IMR-90 (cell line): ENCODE results near the gene DNAI2.

Experiments used
- CEBPB ChIP-seq: IDR thresholded peaks from 2 replicates; pipeline ENCODE4 v1.6.1; 2012; ENCODE audit warnings: low read depth, low read length, improper control_type of control experiment
- FOS ChIP-seq: fragments of 150-350 bp; IDR thresholded peaks from 2 replicates; pipeline ENCODE4 v1.6.1; 2016; ENCODE audit warnings: low read depth, low read length
- MAFK ChIP-seq: IDR thresholded peaks from 2 replicates; pipeline ENCODE4 v1.6.1; 2012; ENCODE audit warnings: low read depth, low read length, improper control_type of control experiment
- MAZ ChIP-seq: IDR thresholded peaks from 2 replicates; pipeline ENCODE4 v1.6.1; 2012; ENCODE audit warnings: low read depth, mild to moderate bottlenecking, low read length, improper control_type of control experiment, moderate library complexity, borderline replicate concordance
- POLR2A ChIP-seq: IDR thresholded peaks from 2 replicates; pipeline ENCODE4 v1.6.1; 2012; ENCODE audit warnings: mild to moderate bottlenecking, low read depth, low read length
- RAD21 ChIP-seq: IDR thresholded peaks from 2 replicates; pipeline ENCODE4 v1.6.1; 2012; ENCODE audit warnings: low read length, improper control_type of control experiment
- RCOR1 ChIP-seq: IDR thresholded peaks from 2 replicates; pipeline ENCODE4 v1.6.1; 2012; ENCODE audit warnings: mild to moderate bottlenecking, low read length, improper control_type of control experiment; ENCODE audit not compliant: insufficient replicate concordance
- SMC3 ChIP-seq: fragments of 150-350 bp; IDR thresholded peaks from 2 replicates; pipeline ENCODE4 v1.6.1; 2016; ENCODE audit warnings: low read depth, mild to moderate bottlenecking, antibody characterized with exemption, low read length, moderate library complexity
- TF ChIP-seq, protein P1 (sequence below): conservative IDR thresholded peaks from 2 replicates; pipeline ENCODE4 v1.5.1; 2012; ENCODE audit warnings: mild to moderate bottlenecking, low read depth, low read length, improper control_type of control experiment
- TF ChIP-seq, protein P2 (sequence below): fragments of 150-350 bp; IDR thresholded peaks from 2 replicates; pipeline ENCODE4 v1.6.1; 2017; ENCODE audit warnings: mild to moderate bottlenecking, antibody characterized with exemption, low read length, low read depth

DNA sequence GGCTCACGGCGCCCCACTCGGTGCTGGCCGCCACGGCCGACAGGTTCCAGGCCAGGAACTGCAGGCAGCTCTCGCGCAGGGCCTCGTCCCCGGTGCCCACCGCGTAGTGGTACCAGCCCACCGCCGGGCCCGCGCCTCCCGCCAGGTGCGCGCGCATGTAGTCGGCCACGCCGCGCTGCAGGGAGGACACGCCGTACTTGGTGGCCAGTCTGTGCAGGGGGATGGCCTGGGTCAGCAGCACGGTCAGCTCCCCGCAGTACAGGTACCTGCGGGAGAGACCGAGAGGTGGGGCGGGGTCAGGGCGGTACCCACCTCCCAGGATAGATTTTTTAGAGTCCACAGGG is 83.4 kb downstream of the DNAI2 start:
- no peak for TF ChIP-seq MAZ
- TF ChIP-seq MAFK = no peak
- no peak for TF ChIP-seq RAD21
- TF ChIP-seq POLR2A = no peak
- no peak for TF ChIP-seq CEBPB
- TF ChIP-seq, protein P1, sequence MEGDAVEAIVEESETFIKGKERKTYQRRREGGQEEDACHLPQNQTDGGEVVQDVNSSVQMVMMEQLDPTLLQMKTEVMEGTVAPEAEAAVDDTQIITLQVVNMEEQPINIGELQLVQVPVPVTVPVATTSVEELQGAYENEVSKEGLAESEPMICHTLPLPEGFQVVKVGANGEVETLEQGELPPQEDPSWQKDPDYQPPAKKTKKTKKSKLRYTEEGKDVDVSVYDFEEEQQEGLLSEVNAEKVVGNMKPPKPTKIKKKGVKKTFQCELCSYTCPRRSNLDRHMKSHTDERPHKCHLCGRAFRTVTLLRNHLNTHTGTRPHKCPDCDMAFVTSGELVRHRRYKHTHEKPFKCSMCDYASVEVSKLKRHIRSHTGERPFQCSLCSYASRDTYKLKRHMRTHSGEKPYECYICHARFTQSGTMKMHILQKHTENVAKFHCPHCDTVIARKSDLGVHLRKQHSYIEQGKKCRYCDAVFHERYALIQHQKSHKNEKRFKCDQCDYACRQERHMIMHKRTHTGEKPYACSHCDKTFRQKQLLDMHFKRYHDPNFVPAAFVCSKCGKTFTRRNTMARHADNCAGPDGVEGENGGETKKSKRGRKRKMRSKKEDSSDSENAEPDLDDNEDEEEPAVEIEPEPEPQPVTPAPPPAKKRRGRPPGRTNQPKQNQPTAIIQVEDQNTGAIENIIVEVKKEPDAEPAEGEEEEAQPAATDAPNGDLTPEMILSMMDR = no peak
- TF ChIP-seq SMC3 = no peak
- TF ChIP-seq FOS = no peak
- TF ChIP-seq RCOR1 = no peak
- TF ChIP-seq, protein P2, sequence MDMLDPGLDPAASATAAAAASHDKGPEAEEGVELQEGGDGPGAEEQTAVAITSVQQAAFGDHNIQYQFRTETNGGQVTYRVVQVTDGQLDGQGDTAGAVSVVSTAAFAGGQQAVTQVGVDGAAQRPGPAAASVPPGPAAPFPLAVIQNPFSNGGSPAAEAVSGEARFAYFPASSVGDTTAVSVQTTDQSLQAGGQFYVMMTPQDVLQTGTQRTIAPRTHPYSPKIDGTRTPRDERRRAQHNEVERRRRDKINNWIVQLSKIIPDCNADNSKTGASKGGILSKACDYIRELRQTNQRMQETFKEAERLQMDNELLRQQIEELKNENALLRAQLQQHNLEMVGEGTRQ = no peak
